ENCODE results near the gene PIWIL1.

PIWIL1 gene

DNA sequence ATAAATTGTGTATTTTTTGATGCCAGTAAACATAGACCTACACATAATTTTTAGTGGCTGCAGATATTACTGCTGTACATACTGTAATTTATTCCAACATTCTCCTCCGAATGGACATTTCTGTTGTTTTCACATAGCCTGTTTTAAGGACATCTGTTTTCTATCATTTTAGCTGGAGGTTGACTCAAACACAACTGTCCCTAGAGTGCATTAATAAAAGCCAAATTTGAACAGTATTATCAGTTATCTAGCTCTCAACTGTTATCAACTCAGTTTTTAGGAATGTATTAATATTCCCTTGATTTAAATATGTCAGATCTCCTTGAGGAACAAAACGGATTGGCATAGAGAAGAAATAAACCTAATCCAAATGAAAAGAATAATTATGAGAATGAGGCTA, 17.2 kb upstream of the PIWIL1 start:
- TF ChIP-seq, protein P1, sequence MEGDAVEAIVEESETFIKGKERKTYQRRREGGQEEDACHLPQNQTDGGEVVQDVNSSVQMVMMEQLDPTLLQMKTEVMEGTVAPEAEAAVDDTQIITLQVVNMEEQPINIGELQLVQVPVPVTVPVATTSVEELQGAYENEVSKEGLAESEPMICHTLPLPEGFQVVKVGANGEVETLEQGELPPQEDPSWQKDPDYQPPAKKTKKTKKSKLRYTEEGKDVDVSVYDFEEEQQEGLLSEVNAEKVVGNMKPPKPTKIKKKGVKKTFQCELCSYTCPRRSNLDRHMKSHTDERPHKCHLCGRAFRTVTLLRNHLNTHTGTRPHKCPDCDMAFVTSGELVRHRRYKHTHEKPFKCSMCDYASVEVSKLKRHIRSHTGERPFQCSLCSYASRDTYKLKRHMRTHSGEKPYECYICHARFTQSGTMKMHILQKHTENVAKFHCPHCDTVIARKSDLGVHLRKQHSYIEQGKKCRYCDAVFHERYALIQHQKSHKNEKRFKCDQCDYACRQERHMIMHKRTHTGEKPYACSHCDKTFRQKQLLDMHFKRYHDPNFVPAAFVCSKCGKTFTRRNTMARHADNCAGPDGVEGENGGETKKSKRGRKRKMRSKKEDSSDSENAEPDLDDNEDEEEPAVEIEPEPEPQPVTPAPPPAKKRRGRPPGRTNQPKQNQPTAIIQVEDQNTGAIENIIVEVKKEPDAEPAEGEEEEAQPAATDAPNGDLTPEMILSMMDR (IDR thresholded peaks at IDR 0.05; ENCODE audit: control insufficient read depth, extremely low read depth, insufficient read depth): no peak
- DNase-seq (ENCODE audit: low read depth): no peak
- no peak overlapping the region for H3K4me3 ChIP-seq (ENCODE audit: low read depth, low read length)

DNA sequence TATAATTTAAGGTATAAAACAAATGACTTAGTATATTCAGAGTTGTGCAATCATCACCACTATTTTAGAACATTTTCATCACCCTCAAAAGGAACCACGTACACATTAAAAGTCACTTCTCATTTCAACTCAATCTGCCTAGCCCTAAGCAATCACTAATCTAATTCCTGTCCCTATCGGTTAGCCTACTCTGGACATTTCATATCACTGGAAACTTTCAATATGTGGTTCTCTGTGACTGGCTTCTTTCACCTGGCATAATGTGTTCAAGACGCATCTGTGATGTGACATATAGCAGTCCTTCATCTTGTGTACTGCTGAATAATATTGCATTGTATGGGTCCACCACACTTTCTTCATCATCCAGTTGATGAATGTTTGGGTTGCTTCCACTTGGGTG, 15.4 kb upstream of the PIWIL1 start:
- no peak overlapping the region for H3K4me3 ChIP-seq (ENCODE audit: low read depth, low read length)
- no peak for DNase-seq (ENCODE audit: low read depth)
- TF ChIP-seq, protein P1 (IDR thresholded peaks at IDR 0.05; ENCODE audit: control insufficient read depth, extremely low read depth, insufficient read depth): no peak

DNA sequence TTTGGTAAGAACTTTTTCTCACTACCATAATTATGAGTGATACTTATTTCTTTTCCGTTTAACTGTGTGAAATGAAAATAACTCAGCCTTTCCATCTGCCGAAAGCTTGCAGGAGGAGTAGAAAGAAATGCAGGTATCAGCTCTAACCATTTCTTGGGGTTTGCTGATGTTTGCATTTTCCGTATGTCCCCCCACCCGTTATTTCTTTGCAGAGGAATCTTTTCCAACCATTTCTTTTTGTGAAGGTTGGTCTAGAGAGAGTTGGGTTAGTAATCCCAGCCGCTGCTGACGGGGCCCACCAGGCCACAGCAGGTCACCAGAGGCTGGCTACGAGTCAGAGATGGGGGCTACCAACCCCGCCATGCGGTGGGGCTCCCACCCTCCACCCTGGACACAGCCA, 7.0 kb upstream of the PIWIL1 start:
- H3K4me3 ChIP-seq (ENCODE audit: low read depth, low read length): no peak overlapping the region
- no peak for DNase-seq (ENCODE audit: low read depth)
- TF ChIP-seq, protein P1 (IDR thresholded peaks at IDR 0.05; ENCODE audit: control insufficient read depth, extremely low read depth, insufficient read depth): no peak

DNA sequence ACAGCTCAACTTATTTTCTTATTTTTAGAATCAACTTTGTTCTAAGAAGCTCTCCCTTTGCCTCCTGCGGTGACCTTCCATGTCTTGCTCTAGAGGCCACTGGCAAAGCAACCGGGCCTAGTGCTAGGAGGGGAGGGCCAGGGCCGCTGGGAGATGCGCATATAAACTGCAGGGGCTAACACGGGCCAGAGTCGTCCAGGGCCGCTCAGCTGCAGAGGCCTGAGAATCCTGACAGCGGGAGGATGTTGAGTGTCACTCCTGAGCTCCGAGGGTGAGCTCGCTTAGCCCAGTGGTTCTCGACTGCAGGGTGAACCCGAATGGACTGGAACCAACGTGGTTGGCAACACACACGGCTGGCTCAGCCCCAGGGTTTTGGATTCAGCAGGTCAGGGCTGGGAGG, 6.5 kb upstream of the PIWIL1 start:
- DNase-seq (ENCODE audit: low read depth): no peak
- H3K4me3 ChIP-seq (ENCODE audit: low read depth, low read length): no peak overlapping the region
- TF ChIP-seq, protein P1 (IDR thresholded peaks at IDR 0.05; ENCODE audit: control insufficient read depth, extremely low read depth, insufficient read depth): no peak

DNA sequence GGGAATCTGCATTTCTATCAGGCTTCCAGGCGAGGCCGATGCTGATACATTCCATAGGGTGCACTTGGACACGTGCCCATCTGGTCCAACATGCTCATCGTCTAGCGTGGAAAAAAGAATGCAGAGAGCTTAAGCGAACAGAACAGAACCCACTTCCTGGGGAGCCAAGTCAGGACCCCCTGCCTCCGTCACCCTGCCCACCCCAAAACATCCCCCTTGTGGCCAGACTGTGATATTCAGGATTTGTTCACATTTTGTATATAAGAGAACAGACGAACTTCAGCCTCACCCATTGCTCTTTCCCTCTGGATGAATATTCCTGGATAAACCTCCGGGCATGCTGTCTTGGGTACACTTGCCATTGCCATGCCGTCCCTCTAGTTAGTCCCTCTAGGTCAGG, 4.3 kb upstream of the PIWIL1 start:
- DNase-seq (ENCODE audit: low read depth): no peak
- TF ChIP-seq, protein P1 (IDR thresholded peaks at IDR 0.05; ENCODE audit: control insufficient read depth, extremely low read depth, insufficient read depth): no peak
- H3K4me3 ChIP-seq (ENCODE audit: low read depth, low read length): no peak overlapping the region

DNA sequence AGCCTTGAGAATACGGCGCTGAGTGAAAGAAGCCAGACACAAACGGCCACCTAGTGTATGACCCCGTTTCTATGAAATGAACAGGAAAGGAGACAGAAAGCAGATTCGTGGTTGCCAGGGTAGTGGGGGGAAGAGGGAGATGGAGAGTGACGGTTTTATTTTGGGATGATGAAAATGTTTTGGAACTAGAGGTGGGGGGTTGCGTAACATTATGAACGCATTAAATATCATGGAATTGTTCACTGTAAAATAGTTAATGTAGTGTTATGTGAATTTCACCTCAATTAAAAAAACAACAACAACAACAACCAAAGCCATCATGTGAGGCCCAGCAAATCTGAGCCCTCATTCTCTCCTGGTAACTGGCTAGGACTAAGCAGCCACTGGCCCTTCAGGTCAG, 3.3 kb upstream of the PIWIL1 start:
- TF ChIP-seq, protein P1 (IDR thresholded peaks at IDR 0.05; ENCODE audit: control insufficient read depth, extremely low read depth, insufficient read depth): no peak
- no peak for DNase-seq (ENCODE audit: low read depth)
- H3K4me3 ChIP-seq (ENCODE audit: low read depth, low read length): no peak overlapping the region

DNA sequence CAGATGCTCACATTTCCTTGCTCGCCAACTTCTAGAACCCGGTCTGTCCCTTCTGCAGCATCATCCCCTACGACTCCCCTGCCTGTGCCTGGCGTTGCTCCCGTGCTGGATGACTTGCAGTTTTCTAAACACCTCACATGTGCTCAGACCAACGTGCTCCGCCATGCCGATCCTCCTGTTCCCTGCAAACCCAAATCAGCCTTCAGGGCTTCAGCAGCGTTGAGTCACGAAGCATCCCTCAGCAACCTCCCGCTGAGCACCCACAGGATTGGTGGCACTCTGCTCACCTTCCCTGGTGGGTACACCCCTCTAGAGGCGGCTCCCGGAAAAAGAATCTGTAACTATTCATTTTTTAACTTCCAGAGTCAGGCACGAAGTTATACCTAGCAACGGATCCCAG, 2.8 kb upstream of the PIWIL1 start:
- no peak overlapping the region for H3K4me3 ChIP-seq (ENCODE audit: low read depth, low read length)
- TF ChIP-seq, protein P1 (IDR thresholded peaks at IDR 0.05; ENCODE audit: control insufficient read depth, extremely low read depth, insufficient read depth): no peak
- DNase-seq (ENCODE audit: low read depth): no peak
